Endothelial cell of umbilical vein (primary cell): ENCODE measurements around the gene ERFL.

Experiments
- CTCF ChIP-seq, 2 donors: IDR thresholded peaks; 1 replicate in 1 of 2; 2 replicates in 1 of 2; pipeline ENCODE4 v1.5.1; 2011; ENCODE audit warnings: low read length in 2 of 2, mild to moderate bottlenecking in 2 of 2, moderate library complexity in 2 of 2, control low read depth in 1 of 2, inconsistent platforms in 1 of 2, low read depth in 1 of 2; ENCODE audit not compliant: insufficient read depth in 1 of 2; ENCODE audit errors: extremely low read depth in 1 of 2
- EZH2 ChIP-seq: IDR thresholded peaks from 2 replicates; pipeline ENCODE4 v1.6.1; 2012; ENCODE audit warnings: borderline replicate concordance, low read depth, mild to moderate bottlenecking, moderate library complexity, low read length, inconsistent platforms; ENCODE audit not compliant: severe bottlenecking
- JUN ChIP-seq: IDR thresholded peaks from 2 replicates; pipeline ENCODE4 v1.6.1; 2011; ENCODE audit warnings: borderline replicate concordance, low read depth; ENCODE audit not compliant: insufficient read length, insufficient read depth
- POLR2A ChIP-seq: IDR thresholded peaks from 2 replicates; pipeline ENCODE4 v1.6.1; 2012; ENCODE audit warnings: low read depth, mild to moderate bottlenecking, control low read depth, low read length
- POLR2AphosphoS5 ChIP-seq: IDR thresholded peaks from 2 replicates; pipeline ENCODE4 v1.6.1; 2012; ENCODE audit warnings: low read depth, mild to moderate bottlenecking, control low read depth, low read length, moderate library complexity; ENCODE audit not compliant: insufficient read depth

GRCh38 chr19:41959056-41960053, 31.1 kb upstream of the ERFL start, which contains the start of gene RABAC1:
- TF ChIP-seq POLR2A (no peak), JUN (no peak), CTCF (IDR thresholded peaks at IDR 0.05; ENCODE audit: extremely low read depth in 1 of 2, insufficient read depth in 1 of 2, low read depth in 1 of 2, low read length in 2 of 2) (peak in 1 of 2 donors; percentile 33), POLR2AphosphoS5 (peak; percentile 25), EZH2 (no peak)
